ENCODE results near the gene MLLT6.

MLLT6 gene

DNA sequence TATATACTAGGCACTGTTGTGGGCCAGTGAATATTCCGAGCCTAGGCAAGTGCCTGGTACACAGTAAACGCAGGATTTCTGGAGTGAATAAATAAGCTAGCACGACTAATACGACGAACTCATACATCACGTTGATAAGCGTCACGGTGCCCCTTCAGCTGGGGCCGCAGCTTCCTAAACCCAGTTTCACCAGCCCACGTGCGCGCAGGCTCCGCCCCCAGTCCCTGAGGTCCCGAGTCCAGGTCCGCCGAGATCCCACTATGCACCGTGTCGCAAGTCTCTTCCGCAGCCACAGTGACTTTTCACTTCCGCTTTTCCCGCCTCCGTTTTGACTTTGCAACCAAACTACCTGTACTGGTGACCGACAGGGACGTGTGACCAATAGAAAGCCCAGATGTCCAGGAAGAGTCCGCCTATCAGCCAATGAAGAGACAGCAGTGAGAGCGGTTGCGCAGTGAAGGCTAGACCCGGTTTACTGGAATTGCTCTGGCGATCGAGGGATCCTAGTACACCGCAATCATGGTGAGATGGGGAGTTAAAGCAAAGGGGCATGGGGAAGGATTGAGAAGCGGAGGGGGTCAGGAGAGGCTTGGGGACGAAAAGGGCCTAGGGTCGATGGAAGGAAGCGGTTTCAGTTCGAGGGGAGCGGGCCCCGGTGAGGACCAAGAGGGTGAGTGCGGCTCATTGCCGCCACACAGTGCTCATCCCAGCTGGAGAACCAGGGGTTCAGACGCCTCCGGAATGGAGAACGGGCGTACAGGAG lies 47.4 kb downstream of the MLLT6 start, which contains the start of gene PSMB3:
TSS of gene PSMB3 (plus strand) at position 434 of the 763 bp plus-strand sequence. CDS start at position 520, 86 bp downstream.
- H3K4me1 ChIP-seq (ENCODE audit: low read length), result peaks cover 13% of the 10 kb centered on the region
- H4K20me1 ChIP-seq (ENCODE audit: insufficient read depth, low read length), result no peaks in the 10 kb centered on the region
- H3K4me3 ChIP-seq (ENCODE audit: low read length), result peak within 1 kb of the TSS; percentile 93
- peak within 1 kb of the TSS; percentile 96 for H3K27ac ChIP-seq (ENCODE audit: low read length)
- peak within 1 kb of the TSS; percentile 88 for H2AFZ ChIP-seq (ENCODE audit: low read length)
- no peaks in the 10 kb centered on the region for H3K9me2 ChIP-seq (replicated peaks; ENCODE audit: insufficient read depth, low read length)
- peak within 1 kb of the TSS; percentile 99 for H3K4me2 ChIP-seq (ENCODE audit: low read depth, low read length)
- no peaks in the 10 kb centered on the region for H3K9me3 ChIP-seq (replicated peaks; ENCODE audit: insufficient read depth, low read length)
- H3K79me2 ChIP-seq (ENCODE audit: low read length), result peaks cover 40% of the 10 kb centered on the region
- no peak for TF ChIP-seq EZH2phosphoT487 (IDR thresholded peaks at IDR 0.05; ENCODE audit: low read length)
- H3K9ac ChIP-seq (ENCODE audit: low read length), result peak within 1 kb of the TSS; percentile 93
- peaks cover 10% of the 10 kb centered on the region; the same call in 1 of the 2 replicates for H3K27me3 ChIP-seq (replicated peaks; ENCODE audit: insufficient read depth, low read length)
- peaks cover 21% of the 10 kb centered on the region for H3F3A ChIP-seq (ENCODE audit: insufficient read depth, low read length)
- H3K36me3 ChIP-seq (replicated peaks; ENCODE audit: insufficient read depth, low read length), result no peaks in the 10 kb centered on the region; the same call in 1 of the 2 replicates
- peak; percentile 100 for DNase-seq

DNA sequence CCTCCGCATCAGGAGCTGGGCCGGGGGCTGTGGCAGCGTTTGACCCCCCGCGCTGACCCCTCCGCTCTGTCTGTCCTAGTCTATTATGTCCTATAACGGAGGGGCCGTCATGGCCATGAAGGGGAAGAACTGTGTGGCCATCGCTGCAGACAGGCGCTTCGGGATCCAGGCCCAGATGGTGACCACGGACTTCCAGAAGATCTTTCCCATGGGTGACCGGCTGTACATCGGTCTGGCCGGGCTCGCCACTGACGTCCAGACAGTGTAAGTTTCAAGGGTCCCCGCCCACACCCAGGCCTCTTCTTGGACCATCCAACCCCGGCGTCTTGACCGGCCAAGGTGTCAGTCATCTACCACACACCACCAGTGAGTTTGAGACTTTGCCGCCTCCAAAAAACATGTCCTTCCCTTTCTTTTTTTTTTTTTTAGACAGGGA lies 48.0 kb downstream of the MLLT6 start:
- H3K4me3 ChIP-seq (ENCODE audit: low read length), result peak overlapping the region; percentile 93
- peaks cover 44% of the 10 kb centered on the region for H3K79me2 ChIP-seq (ENCODE audit: low read length)
- H3K4me2 ChIP-seq (ENCODE audit: low read depth, low read length), result peak overlapping the region; percentile 89
- TF ChIP-seq EZH2 (optimal IDR thresholded peaks at IDR 0.05; ENCODE audit: low read depth, low read length) (no peak), EZH2phosphoT487 (IDR thresholded peaks at IDR 0.05; ENCODE audit: low read length) (no peak)
- TF ChIP-seq, protein P1, sequence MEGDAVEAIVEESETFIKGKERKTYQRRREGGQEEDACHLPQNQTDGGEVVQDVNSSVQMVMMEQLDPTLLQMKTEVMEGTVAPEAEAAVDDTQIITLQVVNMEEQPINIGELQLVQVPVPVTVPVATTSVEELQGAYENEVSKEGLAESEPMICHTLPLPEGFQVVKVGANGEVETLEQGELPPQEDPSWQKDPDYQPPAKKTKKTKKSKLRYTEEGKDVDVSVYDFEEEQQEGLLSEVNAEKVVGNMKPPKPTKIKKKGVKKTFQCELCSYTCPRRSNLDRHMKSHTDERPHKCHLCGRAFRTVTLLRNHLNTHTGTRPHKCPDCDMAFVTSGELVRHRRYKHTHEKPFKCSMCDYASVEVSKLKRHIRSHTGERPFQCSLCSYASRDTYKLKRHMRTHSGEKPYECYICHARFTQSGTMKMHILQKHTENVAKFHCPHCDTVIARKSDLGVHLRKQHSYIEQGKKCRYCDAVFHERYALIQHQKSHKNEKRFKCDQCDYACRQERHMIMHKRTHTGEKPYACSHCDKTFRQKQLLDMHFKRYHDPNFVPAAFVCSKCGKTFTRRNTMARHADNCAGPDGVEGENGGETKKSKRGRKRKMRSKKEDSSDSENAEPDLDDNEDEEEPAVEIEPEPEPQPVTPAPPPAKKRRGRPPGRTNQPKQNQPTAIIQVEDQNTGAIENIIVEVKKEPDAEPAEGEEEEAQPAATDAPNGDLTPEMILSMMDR (IDR thresholded peaks at IDR 0.05; ENCODE audit: low read length), result no peak
- H3F3A ChIP-seq (ENCODE audit: insufficient read depth, low read length), result peaks cover 21% of the 10 kb centered on the region
- DNase-seq, result no peak
- peak overlapping the region; percentile 91 for H3K9ac ChIP-seq (ENCODE audit: low read length)
- H3K36me3 ChIP-seq (replicated peaks; ENCODE audit: insufficient read depth, low read length), result no peaks in the 10 kb centered on the region; the same call in 1 of the 2 replicates
- H3K27ac ChIP-seq (ENCODE audit: low read length), result peak overlapping the region; percentile 37; the same call in 1 of the 2 replicates
- H3K4me1 ChIP-seq (ENCODE audit: low read length), result peaks cover 13% of the 10 kb centered on the region
- H2AFZ ChIP-seq (ENCODE audit: low read length), result peak overlapping the region; percentile 67
- peaks cover 10% of the 10 kb centered on the region; the same call in 1 of the 2 replicates for H3K27me3 ChIP-seq (replicated peaks; ENCODE audit: insufficient read depth, low read length)
- H3K9me3 ChIP-seq (replicated peaks; ENCODE audit: insufficient read depth, low read length), result no peaks in the 10 kb centered on the region
- no peaks in the 10 kb centered on the region for H3K9me2 ChIP-seq (replicated peaks; ENCODE audit: insufficient read depth, low read length)
- no peaks in the 10 kb centered on the region for H4K20me1 ChIP-seq (ENCODE audit: insufficient read depth, low read length)

DNA sequence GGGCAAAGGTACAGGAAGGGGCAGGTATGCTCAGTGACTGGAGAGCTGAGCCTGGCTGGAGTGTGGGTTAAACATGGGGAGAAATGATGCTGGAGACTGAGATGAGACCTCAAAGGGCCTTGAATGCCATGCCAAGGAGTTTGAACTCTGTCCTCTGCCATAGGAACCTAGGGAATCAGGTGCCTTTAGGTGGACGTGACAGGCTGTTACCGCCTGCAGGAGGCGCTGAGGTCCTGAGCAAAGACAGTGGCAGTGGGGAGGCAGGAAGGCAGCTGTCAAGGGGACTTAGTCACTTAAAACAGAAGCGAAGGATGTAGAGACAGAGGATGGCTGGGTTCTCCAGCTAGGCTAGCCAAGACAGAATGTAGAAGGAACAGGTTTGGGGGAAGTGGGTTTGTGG lies 56.5 kb downstream of the MLLT6 start:
- Histone ChIP-seq H3K9ac (ENCODE audit: low read length) (no peak overlapping the region), H3K79me2 (ENCODE audit: low read length) (peaks cover 16% of the 10 kb centered on the region), H3K27me3 (replicated peaks; ENCODE audit: insufficient read depth, low read length) (no peaks in the 10 kb centered on the region), H4K20me1 (ENCODE audit: insufficient read depth, low read length) (no peaks in the 10 kb centered on the region), H3K4me3 (ENCODE audit: low read length) (no peak overlapping the region), H3F3A (ENCODE audit: insufficient read depth, low read length) (peaks cover 4% of the 10 kb centered on the region; the same call in 1 of the 2 replicates), H3K9me2 (replicated peaks; ENCODE audit: insufficient read depth, low read length) (no peaks in the 10 kb centered on the region), H3K9me3 (replicated peaks; ENCODE audit: insufficient read depth, low read length) (no peaks in the 10 kb centered on the region), H3K4me2 (ENCODE audit: low read depth, low read length) (no peak overlapping the region), H2AFZ (ENCODE audit: low read length) (no peak overlapping the region), H3K27ac (ENCODE audit: low read length) (no peak overlapping the region), H3K36me3 (replicated peaks; ENCODE audit: insufficient read depth, low read length) (peaks cover 4% of the 10 kb centered on the region; the same call in 1 of the 2 replicates), H3K4me1 (ENCODE audit: low read length) (no peaks in the 10 kb centered on the region)
- DNase-seq, result no peak
- TF ChIP-seq, protein P1 (IDR thresholded peaks at IDR 0.05; ENCODE audit: low read length), result peak; percentile 35
- no peak for TF ChIP-seq EZH2phosphoT487 (IDR thresholded peaks at IDR 0.05; ENCODE audit: low read length)
